ENCODE data around the gene KIRREL1. TPM values are rescaled to one million over a fixed set of nuclear protein-coding genes. Genes with fewer than 3 reads are reported as not detected.

KIRREL1 gene
- total RNA-seq, 1 experiment from 2014 or later = 79.9 TPM

GRCh38 chr1:158145173-158145719 is 151.8 kb downstream of the KIRREL1 start:
- peak; percentile 45 for DNase-seq (ENCODE audit: low read depth)

- DNase-seq (ENCODE audit: low read depth) = peak; percentile 29
These were observed 152.7 kb downstream of the KIRREL1 start for GRCh38 chr1:158146165-158146564.

GRCh38 chr1:158146739-158147138 is 153.3 kb downstream of the KIRREL1 start:
- no peak for DNase-seq (ENCODE audit: low read depth)

GRCh38 chr1:158147401-158147800 is 154.0 kb downstream of the KIRREL1 start:
- no peak for DNase-seq (ENCODE audit: low read depth)

- no peak for DNase-seq (ENCODE audit: low read depth)
These were observed 154.4 kb downstream of the KIRREL1 start for GRCh38 chr1:158147869-158148268.

GRCh38 chr1:158148468-158148867 is 155.0 kb downstream of the KIRREL1 start:
- DNase-seq (ENCODE audit: low read depth) = no peak

- DNase-seq (ENCODE audit: low read depth) = no peak
These were observed 155.7 kb downstream of the KIRREL1 start for GRCh38 chr1:158149175-158149574.

Other genes with a start within 250 kb of the KIRREL1 start
- not detected in 2 replicates for gene FCRL2, start 216.5 kb upstream of the KIRREL1 start, total RNA-seq (2014; rRNA removed)
- gene FCRL1, start 173.5 kb upstream of the KIRREL1 start, total RNA-seq (2014; rRNA removed) = not detected in 2 replicates
- not detected in 2 replicates for gene CD5L, start 151.8 kb upstream of the KIRREL1 start, total RNA-seq (2014; rRNA removed)
- gene CD1D, start 187.2 kb downstream of the KIRREL1 start, total RNA-seq (2014; rRNA removed) = 0.11 TPM in 1 of 2 replicates, not detected in the other